Mucosa of gallbladder (tissue), 1 donor: ENCODE results near the gene HSD11B2. TPM values are rescaled to one million over a fixed set of nuclear protein-coding genes. Genes with fewer than 3 reads are reported as not detected.

ENCODE experiments used
- DNase-seq: peaks from one replicate; pipeline ENCODE4 v3.0.0-alpha.2; 2020; ENCODE audit warnings: low spot score
- total RNA-seq: library from RNA; stranded (reverse); gene quantifications from one replicate; pipeline ENCODE4 v1.2.1, GENCODE V29; 2021
- donor health status: DM: no; HTN: no; CAD: no.

Gene HSD11B2
- total RNA-seq: 29.1 TPM

DNA sequence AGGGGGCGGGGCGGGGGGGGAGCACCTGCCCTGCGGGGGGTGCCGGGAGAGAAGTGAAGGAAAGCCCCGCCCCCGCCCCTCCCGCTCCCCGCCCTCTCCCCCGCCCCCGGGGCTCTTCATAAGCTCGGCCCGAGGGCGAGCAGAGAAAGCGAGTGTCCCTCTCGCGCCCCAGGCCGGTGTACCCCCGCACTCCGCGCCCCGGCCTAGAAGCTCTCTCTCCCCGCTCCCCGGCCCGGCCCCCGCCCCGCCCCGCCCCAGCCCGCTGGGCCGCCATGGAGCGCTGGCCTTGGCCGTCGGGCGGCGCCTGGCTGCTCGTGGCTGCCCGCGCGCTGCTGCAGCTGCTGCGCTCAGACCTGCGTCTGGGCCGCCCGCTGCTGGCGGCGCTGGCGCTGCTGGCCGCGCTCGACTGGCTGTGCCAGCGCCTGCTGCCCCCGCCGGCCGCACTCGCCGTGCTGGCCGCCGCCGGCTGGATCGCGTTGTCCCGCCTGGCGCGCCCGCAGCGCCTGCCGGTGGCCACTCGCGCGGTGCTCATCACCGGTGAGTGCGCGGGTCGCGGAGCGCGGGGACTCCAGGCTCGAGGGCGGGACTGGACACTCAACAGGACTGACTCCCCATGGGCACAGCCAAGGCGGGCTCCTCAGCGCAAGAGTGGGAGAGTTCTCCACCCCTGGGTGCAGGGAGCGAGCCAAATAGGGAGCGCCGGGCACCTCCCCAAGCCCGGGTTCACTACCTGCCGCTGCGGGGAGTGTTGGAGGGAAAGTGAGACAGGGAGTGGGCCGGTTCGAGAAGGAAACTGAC lies at the start of gene HSD11B2:
Gene HSD11B2 (plus strand): TSS at position 145 of the 798 bp plus-strand sequence. CDS start 128 bp downstream, at position 273.
- DNase-seq: peak; percentile 67

- DNase-seq: no peak
Observed at GRCh38 chr16:67383284-67383683, 47.6 kb upstream of the HSD11B2 start.

DNA sequence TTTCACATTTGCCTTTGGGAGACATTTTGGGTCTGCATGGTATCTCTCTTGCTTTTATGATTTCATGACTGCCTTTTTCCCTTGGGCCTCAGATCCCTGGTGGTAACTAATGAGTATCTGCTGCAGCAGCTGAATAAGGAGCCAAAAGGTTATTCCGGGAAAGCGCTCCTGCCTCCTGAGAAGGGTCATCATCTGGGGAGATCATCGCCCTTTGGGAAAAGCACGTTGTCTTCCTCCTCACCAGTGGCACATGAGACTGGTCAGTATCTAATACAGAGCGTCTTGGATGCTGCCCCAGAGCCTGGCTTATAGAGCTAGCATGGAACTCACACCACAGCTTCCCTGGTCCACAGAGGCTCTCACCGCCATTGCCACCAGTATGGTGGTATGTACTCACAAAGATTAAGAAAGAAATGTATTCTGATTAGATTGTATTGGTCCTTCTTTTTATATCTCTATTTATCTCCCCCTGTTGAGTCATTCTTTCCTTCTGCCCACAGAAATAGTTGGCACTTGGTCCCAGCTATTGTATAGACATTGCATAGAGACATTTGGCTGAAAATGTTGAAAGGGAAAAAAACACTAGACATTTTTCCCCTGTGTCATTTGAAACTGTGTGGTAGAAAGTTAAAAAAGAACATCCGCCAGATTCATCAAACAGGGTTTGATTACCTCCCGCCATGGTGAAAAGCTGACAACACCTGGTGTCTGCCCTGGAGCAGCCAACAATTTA lies 46.0 kb upstream of the HSD11B2 start:
- DNase-seq: no peak

DNA sequence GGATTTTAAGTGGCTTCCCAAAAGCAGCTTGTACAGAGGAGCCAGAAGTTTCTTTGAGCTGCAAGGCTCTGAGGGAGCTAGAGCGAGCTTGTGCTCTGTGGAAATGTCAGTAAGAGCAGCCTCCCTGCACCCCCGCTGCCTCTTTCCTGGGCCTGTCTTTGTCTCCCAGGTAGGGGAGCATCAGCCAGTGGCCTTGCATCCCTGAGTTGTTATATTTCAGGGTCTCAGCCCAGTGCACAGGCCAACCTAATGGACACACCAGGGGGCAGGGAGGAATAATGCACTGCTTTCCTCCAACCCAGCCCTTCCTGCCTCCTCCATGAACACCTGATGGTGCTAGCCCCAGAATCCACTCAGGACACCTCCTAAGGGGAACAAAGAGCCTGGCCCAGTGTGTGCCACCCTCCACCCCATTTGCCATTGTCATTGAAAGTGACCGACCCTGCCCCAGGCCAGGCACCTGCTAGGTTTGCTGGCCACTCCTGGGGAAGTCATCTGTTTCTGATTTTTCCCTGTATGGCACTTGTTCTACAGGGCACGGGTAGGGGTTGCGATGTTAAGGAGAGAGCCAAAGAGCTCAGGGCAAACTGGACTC lies 44.0 kb upstream of the HSD11B2 start:
- no peak for DNase-seq

DNA sequence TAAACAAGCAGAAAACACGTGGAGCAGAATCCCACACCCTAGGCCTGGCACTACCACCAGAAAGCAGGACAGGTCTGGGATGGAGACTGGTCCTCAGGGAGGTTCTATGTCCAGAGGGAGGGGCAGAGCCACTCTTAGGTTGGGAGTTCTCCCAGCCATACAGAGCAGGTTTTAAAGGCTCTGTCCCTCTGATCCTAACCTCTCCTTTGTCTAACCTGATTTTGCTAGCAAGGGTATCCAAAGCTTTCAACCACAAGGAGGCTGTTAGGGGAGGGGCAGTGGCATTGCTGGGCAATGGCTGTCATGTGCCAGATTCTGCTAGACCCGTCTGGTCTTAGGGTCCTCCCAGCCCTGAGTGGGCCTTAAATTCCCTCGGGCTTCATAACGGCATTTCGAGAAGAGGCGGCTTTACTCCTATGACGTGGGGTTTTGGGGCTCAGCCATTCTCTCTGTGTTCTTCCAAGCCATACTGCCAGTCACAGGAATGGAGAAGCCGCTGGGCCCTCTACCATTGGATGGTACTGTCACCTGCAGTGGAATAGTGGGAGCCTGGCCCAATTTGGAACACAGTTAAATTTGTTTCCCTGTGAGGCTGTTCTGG lies 43.3 kb upstream of the HSD11B2 start:
- no peak for DNase-seq

- DNase-seq: no peak
Observed at GRCh38 chr16:67388191-67388590, 42.7 kb upstream of the HSD11B2 start.

- DNase-seq: no peak
Observed at GRCh38 chr16:67388591-67388990, 42.3 kb upstream of the HSD11B2 start.

DNA sequence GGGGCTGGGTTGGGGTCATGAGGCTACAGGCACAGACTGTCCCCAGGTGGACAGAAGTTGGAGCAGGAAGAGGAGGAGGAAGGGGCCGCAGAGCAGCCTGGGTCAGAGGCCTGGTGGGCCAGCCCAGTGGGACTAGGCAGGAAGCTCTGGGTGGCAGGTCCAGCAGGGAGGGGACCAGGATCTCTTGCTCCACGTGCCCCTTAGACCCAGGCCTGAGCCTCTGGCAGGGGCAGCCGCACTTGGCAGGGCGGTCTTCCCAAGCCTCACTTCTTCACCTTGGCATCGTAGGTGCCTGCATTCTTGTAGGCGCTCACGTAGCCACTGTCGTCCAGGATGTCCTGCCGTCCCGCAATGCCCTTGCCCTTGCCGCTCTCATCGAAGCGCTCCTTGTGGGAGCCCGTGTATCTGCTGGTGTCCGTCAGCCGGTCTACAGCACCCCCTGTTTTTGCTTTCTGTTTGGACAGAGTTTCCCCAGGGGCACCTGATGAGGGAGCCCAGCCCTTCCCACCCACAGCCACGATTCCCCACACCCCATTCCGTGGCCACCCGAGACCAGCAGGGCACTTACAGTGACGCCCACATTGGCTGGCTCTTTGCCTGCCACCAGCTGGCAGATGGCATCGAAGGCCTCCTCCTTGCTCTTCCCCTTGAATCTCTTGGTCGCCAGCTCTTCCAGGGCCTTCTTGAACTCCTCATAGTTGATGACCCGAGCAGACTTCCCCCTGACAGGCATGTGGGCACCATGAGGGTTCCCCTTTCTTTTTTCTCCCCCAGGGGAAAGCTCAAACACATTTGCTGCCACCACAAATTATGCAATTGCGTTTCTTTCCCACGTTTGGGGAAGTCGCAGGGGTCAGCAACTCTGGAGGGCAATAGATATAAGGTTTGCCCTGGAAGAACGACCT lies 40.8 kb upstream of the HSD11B2 start:
- DNase-seq: no peak

DNA sequence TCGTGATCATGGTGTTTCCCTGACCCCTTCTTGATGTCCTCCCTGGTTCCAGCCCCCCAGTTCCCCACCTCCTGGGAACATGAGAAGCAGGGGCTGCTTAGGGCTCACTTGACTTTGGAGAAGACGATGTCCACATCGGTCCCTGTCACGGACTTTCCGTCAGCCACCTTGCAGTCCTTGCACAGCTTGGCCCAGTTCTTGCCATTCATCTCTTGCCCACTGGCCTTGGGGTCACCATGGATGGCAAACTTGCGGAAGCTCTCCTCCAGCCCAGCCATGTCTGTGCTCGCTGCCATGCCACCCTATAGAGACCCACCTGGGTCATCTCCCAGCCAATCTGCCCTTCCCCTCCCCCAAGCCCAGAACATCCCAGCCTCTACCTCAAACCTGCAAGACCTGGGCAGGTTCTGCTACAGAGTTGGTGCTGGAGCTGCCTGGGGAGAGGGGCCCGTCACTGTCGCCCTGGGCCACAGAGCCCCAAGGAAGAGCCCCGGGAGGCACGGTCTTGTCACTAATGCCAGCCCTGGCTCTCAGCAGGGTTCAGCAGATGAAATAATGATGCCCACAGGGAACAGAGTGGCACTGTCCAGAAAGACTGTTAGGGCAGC lies 40.0 kb upstream of the HSD11B2 start:
- DNase-seq: no peak

DNA sequence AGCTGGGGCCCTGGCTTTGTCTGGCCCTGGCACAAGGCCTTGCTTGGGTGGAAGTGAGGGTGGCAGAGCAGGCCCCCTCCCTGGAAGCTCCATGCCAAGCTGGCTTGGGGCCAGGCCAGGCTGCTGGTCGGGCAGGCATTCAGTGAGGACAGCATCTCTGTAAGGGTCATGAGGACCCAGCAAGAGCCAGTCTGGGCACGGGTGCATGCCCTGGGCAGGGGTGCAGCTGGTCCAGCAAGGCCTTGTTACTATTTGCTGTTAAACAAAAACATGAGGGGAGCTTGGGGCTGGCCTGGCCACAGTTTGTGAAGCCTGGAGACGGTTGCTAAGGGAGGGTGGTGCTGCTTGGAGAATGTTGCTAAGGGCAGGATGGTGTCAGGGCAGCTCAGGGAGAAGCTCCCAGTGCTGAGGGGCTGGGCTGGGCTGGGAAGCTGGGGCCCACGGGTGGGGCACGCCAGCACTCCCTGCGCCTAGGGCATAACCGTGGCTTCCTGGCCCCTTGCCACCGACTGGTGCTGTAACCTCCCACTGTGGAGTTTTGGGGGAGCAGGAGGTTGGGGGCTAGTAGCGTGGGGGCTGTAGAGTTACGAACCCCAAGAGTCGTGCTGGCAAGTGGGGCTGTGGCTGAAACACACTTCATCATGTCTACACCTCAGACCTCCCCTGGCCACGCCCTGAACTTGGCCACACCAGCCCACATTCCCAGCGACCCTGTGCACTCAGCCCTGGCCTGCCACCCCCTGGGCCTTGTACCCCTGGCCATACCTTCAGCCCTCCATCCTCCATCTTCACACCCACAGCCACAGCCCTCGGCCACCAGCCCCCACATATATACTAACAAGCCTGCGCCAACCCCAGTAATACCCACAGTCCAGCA lies 39.3 kb upstream of the HSD11B2 start:
- DNase-seq: no peak

GRCh38 chr16:67392301-67393059 lies 38.4 kb upstream of the HSD11B2 start:
- no peak for DNase-seq

GRCh38 chr16:67393111-67393787 lies 37.7 kb upstream of the HSD11B2 start, which contains the start of gene TPPP3:
TPPP3 (minus strand) TSS chr16:67393498; CDS start chr16:67391111, 2,387 bp downstream.
- peak; percentile 81 for DNase-seq

- DNase-seq: no peak
Observed at GRCh38 chr16:67393788-67394154, 37.1 kb upstream of the HSD11B2 start.

- DNase-seq: no peak
Observed at GRCh38 chr16:67394155-67395104, 36.5 kb upstream of the HSD11B2 start.

DNA sequence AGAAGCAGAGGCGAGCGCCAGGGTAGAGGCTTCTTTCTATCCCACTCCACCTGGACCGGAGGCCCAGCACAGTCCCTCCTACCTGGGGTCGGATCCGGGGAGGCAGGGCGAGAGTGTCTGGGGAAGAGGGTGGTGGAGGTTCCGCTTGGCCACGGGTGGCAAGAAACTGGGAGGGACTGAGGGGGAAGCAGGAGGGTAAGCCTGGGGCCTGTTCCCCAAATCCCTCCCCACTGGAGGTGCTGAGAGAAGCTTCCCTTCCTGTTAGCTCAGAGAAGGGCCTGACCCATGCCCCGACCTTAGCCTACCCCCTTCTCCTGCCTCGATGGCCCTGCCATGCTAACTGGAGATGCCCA lies 35.8 kb upstream of the HSD11B2 start:
- DNase-seq: no peak

GRCh38 chr16:67395458-67396158 lies 35.3 kb upstream of the HSD11B2 start:
- no peak for DNase-seq
